MG63 (cell line): ENCODE measurements around the gene BARHL1. TPM values are rescaled to one million over a fixed set of nuclear protein-coding genes. Genes with fewer than 3 reads are reported as not detected.
"Not testable (repeated sequence)": the region's sequence is repeated elsewhere in the genome, so short reads cannot be mapped to it uniquely, and the experiment has no call there.

Source experiments
- DNase-seq: peaks from one replicate; pipeline ENCODE4 v3.0.0-alpha.2; 2020
- H3K27me3 ChIP-seq: fragments of 250-450 bp; sonication (Bioruptor Pico); 2 replicates; pipeline ENCODE4 v1.5.1; 2020; ENCODE audit warnings: mild to moderate bottlenecking, moderate library complexity
- H3K36me3 ChIP-seq: fragments of 250-450 bp; sonication (Bioruptor Pico); 2 replicates; pipeline ENCODE4 v1.5.1; 2020; ENCODE audit warnings: mild to moderate bottlenecking, moderate library complexity
- H3K4me3 ChIP-seq: fragments of 250-450 bp; sonication (Bioruptor Pico); 2 replicates; pipeline ENCODE4 v1.5.1; 2020; ENCODE audit warnings: mild to moderate bottlenecking, moderate library complexity
- H3K9me3 ChIP-seq: fragments of 250-450 bp; sonication (Bioruptor Pico); 2 replicates; pipeline ENCODE4 v1.5.1; 2020; ENCODE audit warnings: mild to moderate bottlenecking, moderate library complexity
- total RNA-seq: library from RNA; depleted of rRNA; stranded (reverse); fragments of >200 nt; shearing (Covaris generic); gene quantifications from 2 replicates; pipeline ENCODE4 v1.2.3, GENCODE V29; 2014; ENCODE audit warnings: low replicate concordance

Gene BARHL1
- total RNA-seq, 1 experiment from 2014 or later = not detected

- no peaks in the 10 kb centered on the region for H3K27me3 ChIP-seq
- no peak for DNase-seq
- no peak overlapping the region for H3K4me3 ChIP-seq
- H3K36me3 ChIP-seq = no peaks in the 10 kb centered on the region
- H3K9me3 ChIP-seq = no peaks in the 10 kb centered on the region
Measured at GRCh38 chr9:132548751-132549640, 33.4 kb upstream of the BARHL1 start.

- no peak for DNase-seq
- no peaks in the 10 kb centered on the region for H3K27me3 ChIP-seq
- H3K9me3 ChIP-seq = no peaks in the 10 kb centered on the region
- no peaks in the 10 kb centered on the region for H3K36me3 ChIP-seq
- H3K4me3 ChIP-seq = no peak overlapping the region
Measured at GRCh38 chr9:132551556-132551955, 30.9 kb upstream of the BARHL1 start.

DNA sequence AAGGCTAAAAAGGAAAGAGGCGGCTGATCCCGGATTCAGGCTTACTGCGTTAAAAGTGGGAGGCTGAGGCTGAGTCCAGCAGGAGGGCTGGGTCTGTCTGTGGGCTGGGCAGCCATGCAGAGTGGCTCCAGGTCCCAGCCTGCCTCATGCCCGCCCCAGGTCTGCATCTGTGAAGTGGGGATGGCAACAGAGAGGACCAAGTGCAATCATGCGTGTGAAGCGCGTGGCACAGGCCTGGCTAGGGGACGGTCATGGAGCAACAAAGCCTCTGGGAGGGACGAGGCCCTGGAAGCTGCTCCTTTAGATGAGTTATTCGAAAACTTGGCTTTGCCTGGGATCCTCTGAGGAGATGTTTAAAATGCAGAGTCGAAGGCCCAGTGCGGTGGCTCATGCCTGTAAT is 30.4 kb upstream of the BARHL1 start:
- no peak overlapping the region for H3K4me3 ChIP-seq
- H3K27me3 ChIP-seq = peaks cover under 1% of the 10 kb centered on the region; the same call in 1 of the 2 replicates
- no peaks in the 10 kb centered on the region for H3K9me3 ChIP-seq
- DNase-seq = no peak
- no peaks in the 10 kb centered on the region for H3K36me3 ChIP-seq

- Histone ChIP-seq H3K36me3 (no peaks in the 10 kb centered on the region), H3K9me3 (no peaks in the 10 kb centered on the region), H3K27me3 (peaks cover 9% of the 10 kb centered on the region), H3K4me3 (no peak overlapping the region)
- no peak for DNase-seq
Measured at GRCh38 chr9:132554755-132555154, 27.7 kb upstream of the BARHL1 start.

DNA sequence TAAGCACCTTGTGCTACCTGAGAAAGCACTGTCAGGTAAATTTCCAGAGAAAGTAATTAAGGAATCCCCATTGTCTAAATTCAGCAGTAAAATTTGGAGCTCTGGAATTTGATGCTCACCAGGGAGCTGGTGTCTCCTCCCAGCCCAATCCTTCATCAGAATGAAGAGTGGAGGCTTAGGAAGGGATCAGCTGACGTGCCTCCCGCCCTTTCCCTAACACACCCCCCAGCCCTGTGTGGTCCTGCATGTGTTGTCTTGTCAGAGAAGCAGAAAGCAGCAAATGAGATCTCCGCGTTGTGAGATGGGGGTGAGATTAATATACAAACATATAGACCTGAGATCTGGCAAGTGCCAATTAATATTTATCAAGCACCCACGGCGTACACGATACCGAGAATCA is 26.9 kb upstream of the BARHL1 start:
- Histone ChIP-seq H3K4me3 (no peak overlapping the region), H3K9me3 (no peaks in the 10 kb centered on the region), H3K27me3 (peaks cover 17% of the 10 kb centered on the region), H3K36me3 (no peaks in the 10 kb centered on the region)
- no peak for DNase-seq

DNA sequence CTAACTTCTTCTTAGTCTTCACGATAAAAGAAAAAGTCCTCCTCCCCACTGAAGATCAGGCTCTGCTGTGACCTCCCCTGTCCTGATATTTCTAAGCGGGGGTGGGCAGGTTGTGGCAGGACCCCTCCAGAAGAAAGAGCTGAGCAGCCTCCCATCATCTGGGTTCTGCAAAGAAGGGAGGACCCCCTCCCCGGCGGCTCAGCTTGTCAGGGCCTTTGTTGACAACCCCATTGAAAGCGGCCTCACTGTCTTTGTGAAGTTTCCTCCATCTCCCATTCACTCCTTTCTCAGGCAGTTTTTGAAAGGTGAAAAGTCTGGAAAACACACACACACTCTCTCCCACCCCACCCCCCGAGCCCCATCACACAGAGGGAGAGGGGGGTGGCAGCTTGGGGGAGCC is 26.2 kb upstream of the BARHL1 start:
- DNase-seq = no peak
- no peak overlapping the region for H3K4me3 ChIP-seq
- H3K36me3 ChIP-seq = no peaks in the 10 kb centered on the region
- H3K27me3 ChIP-seq = peaks cover 23% of the 10 kb centered on the region
- no peaks in the 10 kb centered on the region for H3K9me3 ChIP-seq

DNA sequence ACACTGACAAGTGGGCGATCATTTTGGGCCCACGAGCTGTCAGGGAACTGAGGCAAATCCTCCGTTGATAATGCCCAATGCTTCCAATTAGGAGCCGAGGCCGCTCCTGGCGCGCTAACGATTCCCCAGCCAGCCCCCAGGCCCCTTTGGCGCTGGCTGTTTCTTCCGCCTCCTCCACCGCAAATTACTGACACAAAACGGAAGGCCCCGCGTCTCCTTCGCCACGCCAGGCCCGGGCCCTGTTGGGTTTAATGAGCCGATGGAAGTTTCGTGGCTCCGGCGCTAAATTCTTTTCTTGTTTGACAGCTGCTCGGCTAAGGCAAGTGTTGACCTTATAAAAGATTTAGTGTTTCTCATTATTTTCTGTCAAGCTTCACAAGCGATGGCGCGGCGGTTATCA is 25.7 kb upstream of the BARHL1 start:
- peaks cover 26% of the 10 kb centered on the region for H3K27me3 ChIP-seq
- H3K4me3 ChIP-seq = no peak overlapping the region
- H3K9me3 ChIP-seq = no peaks in the 10 kb centered on the region
- no peak for DNase-seq
- H3K36me3 ChIP-seq = no peaks in the 10 kb centered on the region

- Histone ChIP-seq H3K36me3 (no peaks in the 10 kb centered on the region), H3K4me3 (no peak overlapping the region), H3K9me3 (no peaks in the 10 kb centered on the region), H3K27me3 (peaks cover 31% of the 10 kb centered on the region)
- DNase-seq = no peak
Measured at GRCh38 chr9:132557159-132557558, 25.2 kb upstream of the BARHL1 start.

DNA sequence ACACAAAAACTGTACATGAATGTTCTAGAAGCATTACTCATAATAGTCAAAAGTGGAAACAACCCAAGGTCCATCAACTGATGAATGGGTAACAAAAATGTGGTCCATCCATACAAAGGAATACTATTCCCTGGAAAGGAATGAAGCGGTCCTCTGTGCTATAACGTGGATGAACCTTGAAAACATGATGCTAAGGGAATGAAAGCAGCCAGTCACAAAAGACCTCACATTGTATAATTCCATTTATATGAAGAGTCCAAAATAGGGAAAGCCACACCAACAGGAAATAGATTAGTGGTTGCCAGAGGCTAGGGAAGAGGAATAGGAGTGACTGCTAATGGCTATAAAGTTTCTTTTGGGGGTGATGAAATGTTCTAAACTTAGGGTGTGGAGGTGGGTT is 22.7 kb upstream of the BARHL1 start:
- H3K9me3 ChIP-seq = no peaks in the 10 kb centered on the region
- H3K36me3 ChIP-seq = no peaks in the 10 kb centered on the region
- no peak overlapping the region for H3K4me3 ChIP-seq
- H3K27me3 ChIP-seq = peaks cover 45% of the 10 kb centered on the region
- no peak for DNase-seq

DNA sequence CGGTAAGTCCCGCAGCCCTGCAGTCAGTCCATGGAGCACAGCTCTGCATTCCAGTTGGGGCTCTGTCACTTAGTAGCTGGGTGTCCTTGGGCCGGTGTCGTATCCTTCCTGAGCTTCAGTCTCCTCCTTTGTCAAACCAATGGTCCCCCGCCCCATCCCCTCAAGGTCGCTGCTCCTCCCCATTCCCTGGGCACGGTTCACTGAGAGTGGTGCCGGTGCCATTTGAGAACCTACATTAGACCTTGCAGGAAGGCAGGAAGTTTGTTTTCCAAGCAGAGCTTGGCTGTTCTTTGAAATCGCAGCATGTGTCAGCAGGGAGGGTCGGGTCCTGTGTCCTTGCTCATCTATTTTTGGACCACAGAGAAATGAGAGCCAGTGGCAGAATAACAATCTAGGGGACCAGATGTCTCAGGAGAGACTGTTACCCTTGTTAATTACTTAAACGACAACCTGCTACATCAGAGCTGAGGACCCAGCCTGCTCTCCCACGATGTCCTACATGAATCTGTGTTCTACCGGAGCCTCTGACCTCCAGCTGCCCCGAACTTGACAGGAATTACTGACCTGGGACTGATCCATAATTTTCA is 21.7 kb upstream of the BARHL1 start:
- H3K9me3 ChIP-seq = no peaks in the 10 kb centered on the region
- no peak for DNase-seq
- H3K4me3 ChIP-seq = no peak overlapping the region
- no peaks in the 10 kb centered on the region for H3K36me3 ChIP-seq
- peaks cover 45% of the 10 kb centered on the region for H3K27me3 ChIP-seq

DNA sequence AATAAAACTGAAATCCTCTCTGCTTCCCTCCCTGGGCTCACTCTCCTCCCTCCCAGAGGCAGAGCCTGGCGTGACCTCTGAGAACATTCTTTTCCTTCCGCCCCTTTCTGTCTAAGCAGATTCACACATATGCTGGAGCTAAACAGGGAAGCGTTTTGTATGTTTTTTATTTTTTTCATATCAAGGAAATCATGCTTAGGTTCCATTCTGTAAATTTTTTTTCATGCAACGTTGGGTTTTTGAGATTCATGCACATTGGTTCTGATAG is 20.2 kb upstream of the BARHL1 start:
- Histone ChIP-seq H3K4me3 (no peak overlapping the region), H3K27me3 (peaks cover 43% of the 10 kb centered on the region)
- DNase-seq = no peak

DNA sequence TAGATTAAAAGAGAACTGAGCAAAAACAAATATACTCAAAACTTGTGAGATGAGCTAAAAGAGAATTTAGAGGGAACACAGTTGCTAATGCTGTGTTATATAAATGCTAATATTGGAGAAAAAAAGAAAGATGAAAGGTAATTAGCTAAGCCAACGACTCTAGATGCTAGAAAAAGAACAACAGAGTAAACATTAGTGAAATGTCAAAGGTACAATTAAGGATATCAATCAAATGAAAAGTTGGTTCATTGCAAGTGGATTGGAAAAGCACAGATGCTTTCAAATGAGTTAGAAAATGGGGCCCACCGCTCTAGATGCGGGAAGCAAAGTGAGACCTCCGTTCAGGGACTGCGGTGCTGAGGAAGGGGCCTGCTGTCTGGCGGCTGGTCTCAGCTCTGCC is 17.9 kb upstream of the BARHL1 start:
- no peak for DNase-seq
- no peak overlapping the region for H3K4me3 ChIP-seq
- H3K36me3 ChIP-seq = no peaks in the 10 kb centered on the region
- no peaks in the 10 kb centered on the region for H3K9me3 ChIP-seq
- peaks cover 38% of the 10 kb centered on the region for H3K27me3 ChIP-seq

More for the DNA sequence above, 20.2 kb upstream of the BARHL1 start:
- Histone ChIP-seq H3K9me3 (no peaks in the 10 kb centered on the region), H3K36me3 (no peaks in the 10 kb centered on the region)

GRCh38 chr9:132568787-132569186 is 13.6 kb upstream of the BARHL1 start:
- H3K36me3 ChIP-seq, H3K27me3 ChIP-seq, H3K9me3 ChIP-seq, DNase-seq, H3K4me3 ChIP-seq: not testable (repeated sequence)

GRCh38 chr9:132571806-132572600 is 10.4 kb upstream of the BARHL1 start:
- no peaks in the 10 kb centered on the region for H3K36me3 ChIP-seq
- DNase-seq = no peak
- H3K9me3 ChIP-seq = no peaks in the 10 kb centered on the region
- H3K27me3 ChIP-seq = peaks cover 5% of the 10 kb centered on the region
- no peak overlapping the region for H3K4me3 ChIP-seq

- Histone ChIP-seq H3K27me3 (peaks cover 11% of the 10 kb centered on the region), H3K36me3 (no peaks in the 10 kb centered on the region), H3K4me3 (no peak overlapping the region), H3K9me3 (no peaks in the 10 kb centered on the region)
- peak; percentile 51 for DNase-seq
Measured at GRCh38 chr9:132572921-132573320, 9.5 kb upstream of the BARHL1 start.

DNA sequence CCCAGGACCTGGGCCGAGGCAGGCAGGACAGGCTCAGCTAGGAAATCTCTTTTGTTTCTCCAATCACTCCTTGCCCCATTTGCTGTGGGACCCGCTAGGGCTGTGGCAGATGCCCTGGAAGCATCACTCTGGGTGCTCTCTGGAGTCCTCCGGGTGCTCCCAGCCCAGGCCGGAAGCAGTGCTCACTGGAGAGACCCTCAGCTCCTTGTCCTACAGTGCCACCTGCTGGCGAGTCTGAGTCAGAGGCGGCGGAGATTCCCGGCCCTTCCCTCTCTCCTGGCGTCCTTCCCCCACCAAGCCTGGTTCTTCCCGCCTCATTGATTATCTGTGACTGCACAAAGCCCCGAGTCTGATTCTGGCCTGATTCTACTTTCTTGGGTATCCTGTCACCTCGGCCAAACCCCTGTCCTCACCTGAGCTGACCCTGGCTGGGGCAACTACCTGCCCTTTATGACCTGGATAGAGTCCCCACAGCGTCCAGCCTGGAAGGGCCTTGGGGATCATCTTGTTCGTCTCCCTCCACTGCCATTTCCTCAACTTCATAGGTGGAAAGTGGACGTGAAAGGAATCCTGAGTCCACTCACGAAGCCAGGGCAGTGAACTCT is 7.3 kb upstream of the BARHL1 start:
- Histone ChIP-seq H3K36me3 (no peaks in the 10 kb centered on the region), H3K27me3 (peaks cover 31% of the 10 kb centered on the region), H3K9me3 (no peaks in the 10 kb centered on the region), H3K4me3 (no peak overlapping the region)
- DNase-seq = peak; percentile 72

DNA sequence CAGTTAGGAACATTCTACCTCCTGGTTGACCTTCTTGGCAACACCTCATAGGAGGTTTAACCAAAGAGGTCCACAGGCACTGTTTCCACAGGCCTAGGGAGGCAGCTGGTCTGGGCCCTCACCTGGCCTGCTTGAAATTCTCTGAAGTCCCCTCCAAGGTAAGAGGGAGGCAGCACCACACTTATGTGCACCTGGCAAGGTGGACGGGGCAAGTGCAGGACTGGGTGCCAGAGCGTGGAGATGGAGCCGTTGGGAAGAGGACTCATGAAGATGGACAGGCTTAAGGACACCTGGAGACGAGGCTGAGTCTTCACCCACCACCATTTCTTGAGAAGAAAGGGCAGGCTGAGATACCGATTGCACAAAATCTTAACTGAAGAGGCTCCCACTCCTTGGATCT is 6.6 kb upstream of the BARHL1 start:
- DNase-seq = no peak

More for the DNA sequence above, 6.6 kb upstream of the BARHL1 start:
- Histone ChIP-seq H3K36me3 (no peaks in the 10 kb centered on the region), H3K9me3 (no peaks in the 10 kb centered on the region), H3K4me3 (no peak overlapping the region), H3K27me3 (peaks cover 38% of the 10 kb centered on the region)
